Caco-2 (cell line): Measurements from ENCODE around the gene LPGAT1. TPM values are rescaled to one million over a fixed set of nuclear protein-coding genes. Genes with fewer than 3 reads are reported as not detected.

Experiments
- Bru-seq: library from RNA; stranded (reverse); fragments of 400-500 nt; gene quantifications from one replicate; lab custom pipeline; 2021; lab: Mats Ljungman, UMichigan
- BruChase-seq, 2 experiments: library from RNA; stranded (reverse); fragments of 400-500 nt; gene quantifications; one replicate each; lab custom pipeline; 2021; lab: Mats Ljungman, UMichigan
- BruUV-seq: library from RNA; stranded (reverse); fragments of 400-500 nt; replicated peaks from 2 replicates; lab custom pipeline; 2021; lab: Mats Ljungman, UMichigan
- CTCF ChIA-PET: fragments of 300-600 bp; sonication (Branson Sonifier 250); formaldehyde crosslinking; loops from one replicate; lab custom pipeline; 2022; ENCODE audit warnings: antibody characterized with exemption; lab: Charles Lee
- POLR2A ChIA-PET: fragments of 300-600 bp; sonication (Branson Sonifier 250); formaldehyde crosslinking; loops from one replicate; lab custom pipeline; 2022; ENCODE audit warnings: antibody characterized with exemption; lab: Charles Lee
- DNase-seq, 2 experiments: peaks; one replicate each; pipeline versions ENCODE4 v3.0.0 to v3.0.0-alpha.2; 2020 to 2022
- H3K27me3 ChIP-seq: replicated peaks from 2 replicates; pipeline ENCODE4 v1.6.0; 2011; ENCODE audit warnings: low read length; ENCODE audit not compliant: control insufficient read depth, insufficient read depth
- H3K36me3 ChIP-seq: 2 replicates; pipeline ENCODE4 v1.5.1; 2011; ENCODE audit warnings: low read length; ENCODE audit not compliant: control insufficient read depth, insufficient read depth
- H3K4me1 ChIP-seq: fragments of 250-450 bp; sonication (Bioruptor Pico); 2 replicates; pipeline ENCODE4 v1.5.1; 2020; ENCODE audit warnings: mild to moderate bottlenecking
- H3K4me3 ChIP-seq: 2 replicates; pipeline ENCODE4 v1.5.1; 2011; ENCODE audit warnings: low read depth, mild to moderate bottlenecking, control low read depth, low read length
- H3K9me3 ChIP-seq: fragments of 250-450 bp; sonication (Bioruptor Pico); 2 replicates; pipeline ENCODE4 v1.5.1; 2020; ENCODE audit warnings: mild to moderate bottlenecking, moderate library complexity
- H3K27ac Mint-ChIP-seq: one replicate; pipeline ENCODE4 v1.8.0; 2022; ENCODE audit warnings: mixed read lengths; ENCODE audit not compliant: unreplicated experiment
- H3K27me3 Mint-ChIP-seq: one replicate; pipeline ENCODE4 v1.8.0; 2022; ENCODE audit warnings: mixed read lengths; ENCODE audit not compliant: insufficient read depth, unreplicated experiment
- H3K36me3 Mint-ChIP-seq: one replicate; pipeline ENCODE4 v1.8.0; 2022; ENCODE audit warnings: mild to moderate bottlenecking, mixed read lengths; ENCODE audit not compliant: insufficient read depth, unreplicated experiment
- H3K4me1 Mint-ChIP-seq: one replicate; pipeline ENCODE4 v1.8.0; 2022; ENCODE audit warnings: low read depth, mixed read lengths; ENCODE audit not compliant: unreplicated experiment
- H3K4me3 Mint-ChIP-seq: one replicate; pipeline ENCODE4 v1.8.0; 2022; ENCODE audit warnings: mild to moderate bottlenecking, moderate library complexity, mixed read lengths; ENCODE audit not compliant: unreplicated experiment
- H3K9me3 Mint-ChIP-seq: one replicate; pipeline ENCODE4 v1.8.0; 2022; ENCODE audit warnings: mixed read lengths; ENCODE audit not compliant: unreplicated experiment
- intact Hi-C: fragments of 100-400 bp; cut with micrococcal nuclease; formaldehyde crosslinking; loops from one replicate; pipeline ENCODE4 v1.10.0; 2022; ENCODE audit not compliant: unreplicated experiment
- long read RNA-seq: library from polyadenylated mRNA; stranded (forward); transcript quantifications from one replicate; pipeline ENCODE4 v2.0.0, GENCODE V29; 2022
- total RNA-seq: library from RNA; stranded (reverse); gene quantifications from 2 replicates; pipeline ENCODE4 v1.2.3, GENCODE V29; 2022
- TF ChIP-seq, protein P1 (sequence below), 2 experiments: fragments of 200-600 bp in 1 of 2; IDR thresholded peaks; 1 replicate in 1 of 2; 2 replicates in 1 of 2; pipeline versions ENCODE4 v1.5.1 to v1.8.0; 2011 to 2022; ENCODE audit warnings: antibody characterized with exemption in 1 of 2, control low read depth in 1 of 2, inconsistent platforms in 1 of 2, low read depth in 1 of 2, low read length in 1 of 2, mild to moderate bottlenecking in 1 of 2, moderate library complexity in 1 of 2; ENCODE audit not compliant: insufficient read depth in 1 of 2, severe bottlenecking in 1 of 2, unreplicated experiment in 1 of 2

The LPGAT1 gene, protein sequence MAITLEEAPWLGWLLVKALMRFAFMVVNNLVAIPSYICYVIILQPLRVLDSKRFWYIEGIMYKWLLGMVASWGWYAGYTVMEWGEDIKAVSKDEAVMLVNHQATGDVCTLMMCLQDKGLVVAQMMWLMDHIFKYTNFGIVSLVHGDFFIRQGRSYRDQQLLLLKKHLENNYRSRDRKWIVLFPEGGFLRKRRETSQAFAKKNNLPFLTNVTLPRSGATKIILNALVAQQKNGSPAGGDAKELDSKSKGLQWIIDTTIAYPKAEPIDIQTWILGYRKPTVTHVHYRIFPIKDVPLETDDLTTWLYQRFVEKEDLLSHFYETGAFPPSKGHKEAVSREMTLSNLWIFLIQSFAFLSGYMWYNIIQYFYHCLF
- total RNA-seq: 25.6 and 34.0 TPM in 2 replicates
- Bru-seq, nascent RNA: percentile 75 among the genes with signal in this experiment
- percentile 80 among the genes with signal in this experiment for BruChase-seq, experiment 1, labeled RNA remaining after a 2-hour chase
- percentile 88 among the genes with signal in this experiment for BruChase-seq, experiment 2, labeled RNA remaining after a 6-hour chase
- long read RNA-seq, full-length matches to known transcripts: 4 of 21 reads
- long read RNA-seq, partial matches to known transcripts: 8 of 21 reads
- long read RNA-seq, other reads (novel, unspliced or antisense): 9 of 21 reads

DNA sequence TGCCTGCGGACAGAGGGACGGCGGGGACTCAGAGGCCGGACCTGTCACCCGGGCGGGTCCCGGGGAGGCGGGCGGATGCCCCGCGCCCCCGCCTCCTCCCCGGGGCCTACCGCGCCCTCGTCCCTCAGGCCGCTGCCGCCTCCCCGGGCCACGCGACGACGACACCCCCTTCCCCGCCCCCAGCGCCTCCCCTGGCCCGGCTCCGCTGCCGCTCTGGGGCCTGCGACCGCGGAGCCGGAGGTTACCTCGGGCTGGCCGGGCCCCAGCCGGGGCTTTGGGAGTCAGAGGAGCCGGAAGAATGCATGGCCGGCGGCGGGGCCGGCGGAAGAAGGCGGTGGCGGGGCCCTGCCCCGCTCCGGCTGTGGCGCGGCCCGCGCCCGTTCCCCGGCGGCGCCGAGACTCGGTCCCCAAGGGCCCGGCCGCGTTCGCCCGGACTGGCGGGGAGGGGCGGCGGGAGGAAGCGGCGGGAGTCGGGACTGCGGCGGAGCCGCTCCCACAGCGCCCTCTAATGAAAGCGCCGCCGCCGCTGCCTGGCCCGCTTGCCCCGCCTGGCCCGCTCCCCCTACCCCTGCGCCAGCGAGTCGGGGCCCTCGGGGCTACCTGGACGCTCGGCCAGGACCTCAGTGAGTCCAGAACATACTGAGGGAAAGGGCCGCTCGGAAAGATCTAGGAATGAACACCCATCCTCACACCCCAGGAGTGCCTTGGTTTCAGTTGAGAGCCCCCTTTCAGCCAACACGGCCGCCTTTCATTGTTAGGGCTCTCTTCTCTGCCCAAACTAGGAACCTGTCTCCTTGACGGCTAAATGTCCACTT, at the start of gene LPGAT1:
LPGAT1 (minus strand) TSS at position 436 of the 815 bp plus-strand sequence. CDS start 1,467 bp downstream, outside the sequence.
- Histone ChIP-seq H3K4me3 (peak within 1 kb of the TSS; percentile 56), H3K36me3 (no peaks in the 10 kb centered on the region), H3K9me3 (no peaks in the 10 kb centered on the region), H3K4me1 (no peaks in the 10 kb centered on the region), H3K27me3 (no peaks in the 10 kb centered on the region)
- intact Hi-C loops: loop anchor here (10.0 kb wide), 1 partner anchor 204 kb away; the partner anchor contains the start of genes DTL and INTS7
- CTCF ChIA-PET: interaction anchor here (1.1 kb wide), 1 partner anchor 80 kb away, joined by 3 read pairs; no protein-coding TSS in a partner anchor
- peaks cover 6% of the 10 kb centered on the region for H3K36me3 Mint-ChIP-seq
- POLR2A ChIA-PET: no interaction called here
- H3K27me3 Mint-ChIP-seq: no peaks in the 10 kb centered on the region
- BruUV-seq: no TSS peak
- H3K4me3 Mint-ChIP-seq: peak within 1 kb of the TSS; percentile 96
- H3K4me1 Mint-ChIP-seq: peaks cover 5% of the 10 kb centered on the region
- no peaks in the 10 kb centered on the region for H3K9me3 Mint-ChIP-seq
- TF ChIP-seq, protein P1, sequence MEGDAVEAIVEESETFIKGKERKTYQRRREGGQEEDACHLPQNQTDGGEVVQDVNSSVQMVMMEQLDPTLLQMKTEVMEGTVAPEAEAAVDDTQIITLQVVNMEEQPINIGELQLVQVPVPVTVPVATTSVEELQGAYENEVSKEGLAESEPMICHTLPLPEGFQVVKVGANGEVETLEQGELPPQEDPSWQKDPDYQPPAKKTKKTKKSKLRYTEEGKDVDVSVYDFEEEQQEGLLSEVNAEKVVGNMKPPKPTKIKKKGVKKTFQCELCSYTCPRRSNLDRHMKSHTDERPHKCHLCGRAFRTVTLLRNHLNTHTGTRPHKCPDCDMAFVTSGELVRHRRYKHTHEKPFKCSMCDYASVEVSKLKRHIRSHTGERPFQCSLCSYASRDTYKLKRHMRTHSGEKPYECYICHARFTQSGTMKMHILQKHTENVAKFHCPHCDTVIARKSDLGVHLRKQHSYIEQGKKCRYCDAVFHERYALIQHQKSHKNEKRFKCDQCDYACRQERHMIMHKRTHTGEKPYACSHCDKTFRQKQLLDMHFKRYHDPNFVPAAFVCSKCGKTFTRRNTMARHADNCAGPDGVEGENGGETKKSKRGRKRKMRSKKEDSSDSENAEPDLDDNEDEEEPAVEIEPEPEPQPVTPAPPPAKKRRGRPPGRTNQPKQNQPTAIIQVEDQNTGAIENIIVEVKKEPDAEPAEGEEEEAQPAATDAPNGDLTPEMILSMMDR (IDR thresholded peaks at IDR 0.05; ENCODE audit: insufficient read depth in 1 of 2, low read depth in 1 of 2, low read length in 1 of 2, severe bottlenecking in 1 of 2, unreplicated experiment in 1 of 2): peak; percentile 49 to 55
- peak; percentile 70 to 87 for DNase-seq
- H3K27ac Mint-ChIP-seq: peak within 1 kb of the TSS; percentile 76

DNA sequence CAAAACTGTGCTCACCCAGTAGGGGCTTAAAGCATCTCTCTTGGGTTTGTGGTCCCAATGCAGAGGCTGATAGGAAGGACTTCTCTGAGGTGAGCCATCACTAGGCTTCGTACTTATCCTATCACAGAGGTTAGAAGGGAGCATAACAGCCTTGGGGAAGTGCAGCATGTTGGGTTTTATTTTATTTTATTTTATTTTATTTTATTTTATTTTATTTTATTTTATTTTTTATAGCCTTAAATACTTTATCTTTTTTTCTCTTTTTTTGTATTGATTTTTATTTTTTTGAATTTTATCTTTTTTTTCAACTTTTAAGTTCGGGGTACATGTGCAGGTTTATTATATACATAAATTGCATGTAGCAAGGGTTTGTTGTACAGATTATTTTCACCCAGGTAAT, 48.9 kb upstream of the LPGAT1 start:
- Mint-ChIP-seq H3K4me3 (no peak overlapping the region), H3K9me3 (no peaks in the 10 kb centered on the region), H3K4me1 (no peaks in the 10 kb centered on the region), H3K36me3 (no peaks in the 10 kb centered on the region), H3K27me3 (no peaks in the 10 kb centered on the region), H3K27ac (no peak overlapping the region)
- intact Hi-C loops: no loop called here
- no peaks in the 10 kb centered on the region for H3K36me3 ChIP-seq
- ChIA-PET CTCF (no interaction called here), POLR2A (no interaction called here)
- BruUV-seq: no TSS peak
- H3K9me3 ChIP-seq: no peaks in the 10 kb centered on the region
- TF ChIP-seq, protein P1 (IDR thresholded peaks at IDR 0.05; ENCODE audit: insufficient read depth in 1 of 2, low read depth in 1 of 2, low read length in 1 of 2, severe bottlenecking in 1 of 2, unreplicated experiment in 1 of 2): no peak
- H3K27me3 ChIP-seq: no peaks in the 10 kb centered on the region
- H3K4me3 ChIP-seq: no peak overlapping the region
- no peak for DNase-seq
- H3K4me1 ChIP-seq: no peaks in the 10 kb centered on the region
